Adrenal gland (tissue), 12 donors: ENCODE measurements around the gene COL4A1. TPM values are rescaled to one million over a fixed set of nuclear protein-coding genes. Genes with fewer than 3 reads are reported as not detected.

ENCODE experiments used
- DNase-seq, 7 donors: peaks; one replicate each; pipeline ENCODE4 v3.0.0-alpha.2; 2019 to 2020
- H3K27ac ChIP-seq, 5 donors: fragments of 200-600 bp; sonication (generic) in 4 of 5; 1 replicate in 3 of 5; 2 replicates in 2 of 5; pipeline versions ENCODE4 v1.5.1 to v1.8.0; 2016 to 2020; ENCODE audit warnings: mild to moderate bottlenecking in 1 of 5
- H3K27me3 ChIP-seq: fragments of 200-600 bp; 2 replicates; pipeline ENCODE4 v1.8.0; 2021
- H3K36me3 ChIP-seq, 2 donors: fragments of 200-600 bp; replicated peaks in 1 of 2; 1 replicate in 1 of 2; 2 replicates in 1 of 2; pipeline versions ENCODE4 v1.5.1 to v1.8.0; 2018 to 2022
- H3K4me1 ChIP-seq, 2 donors: fragments of 200-600 bp; replicated peaks in 1 of 2; 1 replicate in 1 of 2; 2 replicates in 1 of 2; pipeline versions ENCODE4 v1.5.1 to v1.8.0; 2018 to 2021
- H3K4me3 ChIP-seq, 4 donors: fragments of 200-600 bp; sonication (generic) in 3 of 4; one replicate each; pipeline ENCODE4 v1.5.1; 2016 to 2018
- H3K9me3 ChIP-seq, 3 donors: fragments of 200-600 bp; sonication (generic) in 1 of 3; replicated peaks in 1 of 3; 1 replicate in 2 of 3; 2 replicates in 1 of 3; pipeline versions ENCODE4 v1.5.1 to v1.8.0; 2016 to 2021
- CTCF ChIP-seq, 6 experiments: fragments of 450-650 bp in 4 of 6; fragments of 200-600 bp in 2 of 6; sonication (generic) in 1 of 6; IDR thresholded peaks; 1 replicate in 5 of 6; 2 replicates in 1 of 6; pipeline versions ENCODE4 v1.5.1 to v1.8.0; 2016 to 2021; ENCODE audit warnings: antibody characterized with exemption in 6 of 6, mild to moderate bottlenecking in 2 of 6, moderate library complexity in 1 of 6
- POLR2A ChIP-seq, 2 donors: fragments of 450-650 bp; IDR thresholded peaks; one replicate each; pipeline ENCODE4 v1.6.1; 2017; ENCODE audit warnings: antibody characterized with exemption in 2 of 2, mild to moderate bottlenecking in 2 of 2, moderate library complexity in 1 of 2
- WGBS, 4 donors: extraction: QIAGEN DNeasy Blood & Tissue Kit in 2 of 4; methylation state at CpG; one replicate each; pipeline versions ENCODE4 v1.1.5 to v1.1.7; 2013 to 2017; 5-methylcytosine and 5-hydroxymethylcytosine counted together
- intact Hi-C, 2 donors: fragments of 100-400 bp; cut with DNase I; formaldehyde crosslinking; loops; one replicate each; pipeline versions ENCODE4 v1.14.1 to v1.15.0; 2022 to 2023
- polyA plus RNA-seq, 3 donors: library from polyadenylated mRNA; stranded (reverse); fragments of 200-250 nt in 2 of 3; fragments of 350-450 nt in 1 of 3; fragmentation: Illumina TruSeq in 1 of 3; extraction: RNeasy Lipid Tissue Mini Kit (QIAGEN cat#74804) in 1 of 3; gene quantifications; one replicate each; pipeline ENCODE4 v1.2.3, GENCODE V29; 2013 to 2014
- total RNA-seq, 9 donors: library from RNA; depleted of rRNA in 4 of 9; stranded (reverse); fragments of >200 nt in 4 of 9; fragments of 120-200 nt in 1 of 9; fragmentation: NEBNext Ultra II Directional in 1 of 9; extraction: Animal tissue kit (Norgen Biotek cat#: 25700) in 1 of 9; gene quantifications; one replicate each; pipeline versions ENCODE4 v1.1.0 to v1.2.4, GENCODE V29; 2013 to 2023
- donor health status: healthy with polysubstance abuse.
- donor health status: Bipolar disorder and iron deficiency.
- donor health status: DM: yes; HTN: yes; CAD: no.
- donor health status: DM: no; HTN: no; CAD: no.
- donor health status: DM: no; HTN: no; CAD: no.
- donor health status: DM: yes; HTN: yes; CAD: no.

Gene COL4A1
- total and polyA plus RNA-seq, 12 donors, result 62.4 to 364 (median 183) TPM

DNA sequence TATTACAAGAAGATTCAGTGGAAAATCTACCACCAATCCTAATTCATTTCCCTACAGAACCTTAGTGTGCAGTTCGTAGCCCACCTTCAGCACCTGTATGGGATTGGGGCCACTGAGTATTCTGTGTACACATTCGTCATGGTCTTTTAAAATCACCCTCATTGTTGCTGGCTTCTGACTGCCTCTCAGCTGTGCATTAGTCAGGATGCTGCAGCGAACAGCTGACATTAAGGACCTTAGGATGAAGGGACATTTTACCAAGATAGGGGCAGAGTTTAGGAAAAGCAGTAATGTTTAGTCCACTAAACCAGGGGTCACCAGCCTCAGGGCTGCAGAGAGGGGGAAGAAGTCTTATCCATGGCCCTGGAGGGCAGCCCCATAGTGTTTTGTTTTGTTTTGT, 176.5 kb downstream of the COL4A1 start:
- Histone ChIP-seq H3K9me3 (no peaks in the 10 kb centered on the region), H3K36me3 (no peaks in the 10 kb centered on the region), H3K27ac (no peak overlapping the region), H3K4me3 (no peak overlapping the region), H3K4me1 (peaks cover 4 to 13% of the 10 kb centered on the region in 2 donors), H3K27me3 (no peaks in the 10 kb centered on the region)
- WGBS, 4 donors, result 80 to 86% (median 86%) methylated on average over 3 of the region's 3 CpGs
- TF ChIP-seq POLR2A (IDR thresholded peaks at IDR 0.05) (no peak), CTCF (IDR thresholded peaks at IDR 0.05) (no peak)
- DNase-seq, result no peak
- intact Hi-C loops, result no loop called here

DNA sequence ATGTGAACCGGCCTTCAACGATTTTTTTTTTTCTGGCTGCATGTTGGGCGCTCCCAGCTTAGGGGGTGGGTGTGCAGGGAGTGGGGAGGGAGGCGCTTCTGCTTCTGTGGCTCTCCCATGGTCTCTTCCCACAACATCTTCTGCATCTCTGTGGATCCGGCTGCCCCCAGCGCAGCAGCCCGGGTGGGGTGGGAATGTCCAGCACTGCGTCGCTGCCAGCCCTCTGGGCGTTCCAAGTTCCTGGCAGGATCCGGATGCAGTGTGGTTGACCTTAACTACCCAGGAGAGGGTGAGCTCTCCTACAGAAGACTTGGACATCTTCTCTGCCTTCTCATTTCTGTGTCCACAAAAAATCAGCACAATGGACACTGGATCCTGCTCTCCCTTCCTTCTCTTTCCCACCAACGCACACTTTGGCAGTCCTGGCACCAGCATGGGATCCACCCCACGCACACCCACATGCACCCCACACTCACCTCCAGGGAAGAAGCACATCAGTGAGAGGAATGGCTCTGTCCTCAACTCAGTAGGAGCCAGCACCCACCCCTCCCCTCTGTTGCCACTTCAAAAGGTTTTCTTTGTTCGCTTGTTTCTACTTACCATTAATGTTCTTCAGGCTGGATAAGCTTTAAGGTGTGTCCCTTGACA, 177.3 kb downstream of the COL4A1 start:
- intact Hi-C loops, result no loop called here
- H3K4me3 ChIP-seq, result no peak overlapping the region
- no peaks in the 10 kb centered on the region for H3K36me3 ChIP-seq
- peaks cover 4 to 13% of the 10 kb centered on the region in 2 donors for H3K4me1 ChIP-seq
- DNase-seq, result no peak
- TF ChIP-seq CTCF (IDR thresholded peaks at IDR 0.05), result no peak
- TF ChIP-seq POLR2A (IDR thresholded peaks at IDR 0.05), result no peak
- H3K27ac ChIP-seq, result no peak overlapping the region
- WGBS, 4 donors, result 86 to 96% (median 90%) methylated on average over 8 to 14 of the region's 14 CpGs
- H3K27me3 ChIP-seq, result no peaks in the 10 kb centered on the region
- no peaks in the 10 kb centered on the region for H3K9me3 ChIP-seq

GRCh38 chr13:110129076-110129475, 177.9 kb downstream of the COL4A1 start:
- H3K4me3 ChIP-seq, result no peak overlapping the region
- no peaks in the 10 kb centered on the region for H3K27me3 ChIP-seq
- H3K9me3 ChIP-seq, result no peaks in the 10 kb centered on the region
- H3K27ac ChIP-seq, result no peak overlapping the region
- 82 to 92% (median 87%) methylated on average over 17 of the region's 17 CpGs for WGBS, 4 donors
- H3K4me1 ChIP-seq, result peaks cover 4 to 13% of the 10 kb centered on the region in 2 donors
- no peaks in the 10 kb centered on the region for H3K36me3 ChIP-seq
- no peak for TF ChIP-seq CTCF (IDR thresholded peaks at IDR 0.05)
- intact Hi-C loops, result no loop called here
- DNase-seq, result no peak

DNA sequence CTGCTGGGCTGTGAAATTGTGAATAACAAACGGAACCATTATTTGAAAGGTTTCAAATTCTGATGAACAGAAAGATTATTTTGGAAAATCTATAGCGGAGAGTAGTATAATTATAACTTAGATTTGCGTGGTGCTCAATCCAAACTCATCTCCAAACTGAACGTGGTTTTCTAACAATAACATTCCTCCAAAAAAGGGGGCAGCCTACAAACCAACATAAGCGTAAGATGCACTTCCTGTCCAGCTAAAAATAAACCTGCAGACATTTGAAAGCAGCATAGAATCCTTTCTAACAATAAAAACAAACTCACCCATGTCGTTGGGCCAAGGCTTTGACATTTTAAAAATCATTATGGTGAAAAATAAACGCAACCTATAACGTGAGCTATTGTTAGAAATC, 178.4 kb downstream of the COL4A1 start:
- TF ChIP-seq POLR2A (IDR thresholded peaks at IDR 0.05), result no peak
- TF ChIP-seq CTCF (IDR thresholded peaks at IDR 0.05), result no peak
- DNase-seq, result no peak
- intact Hi-C loops, result no loop called here
- Histone ChIP-seq H3K36me3 (no peaks in the 10 kb centered on the region), H3K27ac (no peak overlapping the region), H3K27me3 (no peaks in the 10 kb centered on the region), H3K4me1 (peaks cover 4 to 13% of the 10 kb centered on the region in 2 donors), H3K4me3 (no peak overlapping the region), H3K9me3 (no peaks in the 10 kb centered on the region)
- 55 to 69% (median 61%) methylated on average over 8 of the region's 8 CpGs for WGBS, 4 donors
